ENCODE data around the gene ZNF624.
"Not testable (repeated sequence)": the region's sequence is repeated elsewhere in the genome, so short reads cannot be mapped to it uniquely, and the experiment has no call there.

The ZNF624 gene

GRCh38 chr17:16653367-16654041 lies at the start of gene ZNF624:
Gene ZNF624, minus strand, starts transcription at chr17:16653850.
- DNase-seq, result peak; percentile 85

GRCh38 chr17:16697603-16698002 lies 44.0 kb upstream of the ZNF624 start:
- DNase-seq, result not testable (repeated sequence)

- not testable (repeated sequence) for DNase-seq
Observed at GRCh38 chr17:16690447-16690846, 36.8 kb upstream of the ZNF624 start.

- not testable (repeated sequence) for DNase-seq
Observed at GRCh38 chr17:16689731-16690281, 36.2 kb upstream of the ZNF624 start, which contains the start of gene CCDC144A. Gene CCDC144A, plus strand, starts transcription at chr17:16690241. Its CDS starts 160 bp downstream, at chr17:16690401.

GRCh38 chr17:16687151-16687550 lies 33.5 kb upstream of the ZNF624 start:
- DNase-seq, result not testable (repeated sequence)

GRCh38 chr17:16686019-16686418 lies 32.4 kb upstream of the ZNF624 start:
- DNase-seq, result peak; percentile 9

GRCh38 chr17:16683290-16684138 lies 29.9 kb upstream of the ZNF624 start:
- DNase-seq, result not testable (repeated sequence)

- no peak for DNase-seq
Observed at GRCh38 chr17:16676676-16677268, 23.1 kb upstream of the ZNF624 start.

GRCh38 chr17:16666907-16667636 lies 13.4 kb upstream of the ZNF624 start:
- DNase-seq, result not testable (repeated sequence)

- not testable (repeated sequence) for DNase-seq
Observed at GRCh38 chr17:16666553-16666906, 12.9 kb upstream of the ZNF624 start.

GRCh38 chr17:16662936-16663335 lies 9.3 kb upstream of the ZNF624 start:
- DNase-seq, result no peak

- DNase-seq, result no peak
Observed at GRCh38 chr17:16661217-16661616, 7.6 kb upstream of the ZNF624 start.

GRCh38 chr17:16652847-16653366 lies 743 bp downstream of the ZNF624 start:
- DNase-seq, result no peak

GRCh38 chr17:16652252-16652651 lies 1.4 kb downstream of the ZNF624 start:
- DNase-seq, result no peak

GRCh38 chr17:16649585-16649984 lies 4.1 kb downstream of the ZNF624 start:
- no peak for DNase-seq

GRCh38 chr17:16639438-16639837 lies 14.2 kb downstream of the ZNF624 start:
- DNase-seq, result no peak

- no peak for DNase-seq
Observed at GRCh38 chr17:16623282-16623681, 30.4 kb downstream of the ZNF624 start.

- no peak for DNase-seq
Observed at GRCh38 chr17:16622540-16623277, 30.9 kb downstream of the ZNF624 start.

- DNase-seq, result no peak
Observed at GRCh38 chr17:16617481-16618060, 36.1 kb downstream of the ZNF624 start.

- no peak for DNase-seq
Observed at GRCh38 chr17:16599537-16599936, 54.1 kb downstream of the ZNF624 start.

Data from NCI-H2029 (cell line).